ENCODE measurements around the gene MIEF2.

MIEF2 gene

GRCh38 chr17:18226284-18226945 is 34.0 kb upstream of the MIEF2 start:
- TF ChIP-seq POU2F2 (IDR thresholded peaks at IDR 0.05; ENCODE audit: low read depth, low read length) (no peak), POLR2A (IDR thresholded peaks at IDR 0.05; ENCODE audit: low read depth, low read length) (no peak), POLR2AphosphoS5 (IDR thresholded peaks at IDR 0.05; ENCODE audit: low read depth, low read length) (no peak), TAF1 (IDR thresholded peaks at IDR 0.05; ENCODE audit: low read depth, low read length) (no peak), PAX5 (IDR thresholded peaks at IDR 0.05; ENCODE audit: insufficient read depth, low read length, severe bottlenecking) (no peak), SPI1 (IDR thresholded peaks at IDR 0.05; ENCODE audit: low read depth, low read length) (no peak)
- DNase-seq (ENCODE audit: insufficient read length, low spot score) (no peak), FAIRE-seq (no peak)

- TF ChIP-seq TAF1 (IDR thresholded peaks at IDR 0.05; ENCODE audit: low read depth, low read length) = no peak
- FAIRE-seq = no peak
Measured at GRCh38 chr17:18227635-18228034, 32.8 kb upstream of the MIEF2 start.

GRCh38 chr17:18228176-18228682 is 32.2 kb upstream of the MIEF2 start:
- FAIRE-seq (no peak), DNase-seq (ENCODE audit: insufficient read length, low spot score) (no peak)
- TF ChIP-seq TAF1 (IDR thresholded peaks at IDR 0.05; ENCODE audit: low read depth, low read length) (no peak), PAX5 (IDR thresholded peaks at IDR 0.05; ENCODE audit: insufficient read depth, low read length, severe bottlenecking) (no peak), POU2F2 (IDR thresholded peaks at IDR 0.05; ENCODE audit: low read depth, low read length) (no peak), POLR2A (IDR thresholded peaks at IDR 0.05; ENCODE audit: low read depth, low read length) (no peak), POLR2AphosphoS5 (IDR thresholded peaks at IDR 0.05; ENCODE audit: low read depth, low read length) (no peak), SPI1 (IDR thresholded peaks at IDR 0.05; ENCODE audit: low read depth, low read length) (no peak)

More at GRCh38 chr17:18227635-18228034, 32.8 kb upstream of the MIEF2 start:
- no peak for DNase-seq (ENCODE audit: insufficient read length, low spot score)

- TF ChIP-seq PAX5 (IDR thresholded peaks at IDR 0.05; ENCODE audit: insufficient read depth, low read length, severe bottlenecking) (no peak), POLR2A (IDR thresholded peaks at IDR 0.05; ENCODE audit: low read depth, low read length) (no peak), POU2F2 (IDR thresholded peaks at IDR 0.05; ENCODE audit: low read depth, low read length) (no peak), SPI1 (IDR thresholded peaks at IDR 0.05; ENCODE audit: low read depth, low read length) (no peak), POLR2AphosphoS5 (IDR thresholded peaks at IDR 0.05; ENCODE audit: low read depth, low read length) (no peak), TAF1 (IDR thresholded peaks at IDR 0.05; ENCODE audit: low read depth, low read length) (no peak)
- DNase-seq (ENCODE audit: insufficient read length, low spot score) (no peak), FAIRE-seq (no peak)
Measured at GRCh38 chr17:18229254-18229653, 31.2 kb upstream of the MIEF2 start.

- DNase-seq (ENCODE audit: insufficient read length, low spot score) (no peak), FAIRE-seq (no peak)
- TF ChIP-seq TAF1 (IDR thresholded peaks at IDR 0.05; ENCODE audit: low read depth, low read length) = no peak
Measured at GRCh38 chr17:18229771-18230170, 30.7 kb upstream of the MIEF2 start.

GRCh38 chr17:18230288-18231141 is 29.9 kb upstream of the MIEF2 start:
- TF ChIP-seq POLR2A (IDR thresholded peaks at IDR 0.05; ENCODE audit: low read depth, low read length) = no peak
- TF ChIP-seq POU2F2 (IDR thresholded peaks at IDR 0.05; ENCODE audit: low read depth, low read length) = no peak
- TF ChIP-seq PAX5 (IDR thresholded peaks at IDR 0.05; ENCODE audit: insufficient read depth, low read length, severe bottlenecking) = no peak
- no peak for TF ChIP-seq SPI1 (IDR thresholded peaks at IDR 0.05; ENCODE audit: low read depth, low read length)
- no peak for TF ChIP-seq TAF1 (IDR thresholded peaks at IDR 0.05; ENCODE audit: low read depth, low read length)
- no peak for TF ChIP-seq POLR2AphosphoS5 (IDR thresholded peaks at IDR 0.05; ENCODE audit: low read depth, low read length)
- FAIRE-seq (no peak), DNase-seq (ENCODE audit: insufficient read length, low spot score) (no peak)

- FAIRE-seq = no peak
- TF ChIP-seq POLR2AphosphoS5 (IDR thresholded peaks at IDR 0.05; ENCODE audit: low read depth, low read length) (no peak), PAX5 (IDR thresholded peaks at IDR 0.05; ENCODE audit: insufficient read depth, low read length, severe bottlenecking) (no peak), TAF1 (IDR thresholded peaks at IDR 0.05; ENCODE audit: low read depth, low read length) (no peak), SPI1 (IDR thresholded peaks at IDR 0.05; ENCODE audit: low read depth, low read length) (no peak), POLR2A (IDR thresholded peaks at IDR 0.05; ENCODE audit: low read depth, low read length) (no peak), POU2F2 (IDR thresholded peaks at IDR 0.05; ENCODE audit: low read depth, low read length) (no peak)
- DNase-seq (ENCODE audit: insufficient read length, low spot score) = no peak
Measured at GRCh38 chr17:18231164-18231563, 29.3 kb upstream of the MIEF2 start.

GRCh38 chr17:18233803-18234518 is 26.5 kb upstream of the MIEF2 start:
- no peak for FAIRE-seq
- no peak for DNase-seq (ENCODE audit: insufficient read length, low spot score)
- TF ChIP-seq POLR2AphosphoS5 (IDR thresholded peaks at IDR 0.05; ENCODE audit: low read depth, low read length) (no peak), SPI1 (IDR thresholded peaks at IDR 0.05; ENCODE audit: low read depth, low read length) (no peak)

- no peak for FAIRE-seq
- DNase-seq (ENCODE audit: insufficient read length, low spot score) = no peak
- TF ChIP-seq POU2F2 (IDR thresholded peaks at IDR 0.05; ENCODE audit: low read depth, low read length) (no peak), TAF1 (IDR thresholded peaks at IDR 0.05; ENCODE audit: low read depth, low read length) (no peak), POLR2AphosphoS5 (IDR thresholded peaks at IDR 0.05; ENCODE audit: low read depth, low read length) (no peak), POLR2A (IDR thresholded peaks at IDR 0.05; ENCODE audit: low read depth, low read length) (no peak), PAX5 (IDR thresholded peaks at IDR 0.05; ENCODE audit: insufficient read depth, low read length, severe bottlenecking) (no peak), SPI1 (IDR thresholded peaks at IDR 0.05; ENCODE audit: low read depth, low read length) (no peak)
Measured at GRCh38 chr17:18234853-18235380, 25.5 kb upstream of the MIEF2 start.
